Mesenchymal stem cell (in vitro differentiated cells and primary cell): ENCODE data around the gene PAPLN.

ENCODE experiments used
- DNase-seq: peaks from one replicate; pipeline ENCODE4 v3.0.0-alpha.2; 2013
- H2AFZ ChIP-seq: one replicate; pipeline ENCODE4 v1.6.1; 2013; ENCODE audit warnings: low read depth, mild to moderate bottlenecking, control low read depth, inconsistent platforms, low read length, moderate library complexity
- H2AK5ac ChIP-seq: 2 replicates; pipeline ENCODE4 v1.6.1; 2013; ENCODE audit warnings: low read length, moderate library complexity, mild to moderate bottlenecking, inconsistent platforms; ENCODE audit not compliant: severe bottlenecking
- H2BK120ac ChIP-seq: one replicate; pipeline ENCODE4 v1.6.1; 2013; ENCODE audit warnings: low read depth, mild to moderate bottlenecking, inconsistent platforms, low read length, moderate library complexity
- H2BK12ac ChIP-seq, 2 experiments: one replicate each; pipeline ENCODE4 v1.6.1; 2013; ENCODE audit warnings: inconsistent platforms in 2 of 2, low read length in 2 of 2, mild to moderate bottlenecking in 2 of 2, moderate library complexity in 2 of 2, control low read depth in 1 of 2
- H2BK15ac ChIP-seq: one replicate; pipeline ENCODE4 v1.6.1; 2013; ENCODE audit warnings: mild to moderate bottlenecking, low read depth, inconsistent platforms; ENCODE audit not compliant: poor library complexity, severe bottlenecking
- H2BK5ac ChIP-seq: 2 replicates; pipeline ENCODE4 v1.6.1; 2013; ENCODE audit warnings: low read depth, mild to moderate bottlenecking, low read length, control low read depth, inconsistent platforms; ENCODE audit not compliant: poor library complexity, severe bottlenecking
- H3K14ac ChIP-seq, 2 experiments: one replicate each; pipeline ENCODE4 v1.6.1; 2013; ENCODE audit warnings: inconsistent platforms in 2 of 2, low read length in 2 of 2, control low read depth in 1 of 2, mild to moderate bottlenecking in 1 of 2, moderate library complexity in 1 of 2
- H3K18ac ChIP-seq, 2 experiments: one replicate each; pipeline ENCODE4 v1.6.1; 2013; ENCODE audit warnings: inconsistent platforms in 2 of 2, low read length in 2 of 2, control low read depth in 1 of 2, low read depth in 1 of 2, mild to moderate bottlenecking in 1 of 2
- H3K23ac ChIP-seq, 2 experiments: one replicate each; pipeline ENCODE4 v1.6.1; 2013; ENCODE audit warnings: inconsistent platforms in 2 of 2, low read length in 2 of 2, mild to moderate bottlenecking in 2 of 2, moderate library complexity in 2 of 2, control low read depth in 1 of 2
- H3K27ac ChIP-seq: 2 replicates; pipeline ENCODE4 v1.5.1; 2013; ENCODE audit warnings: mild to moderate bottlenecking, moderate library complexity, low read length, control low read depth, inconsistent platforms; ENCODE audit not compliant: poor library complexity, severe bottlenecking
- H3K27me3 ChIP-seq, 2 experiments: 2 replicates each; pipeline versions ENCODE4 v1.6.1 to v1.7.0; 2013; ENCODE audit warnings: low read length in 2 of 2, mild to moderate bottlenecking in 2 of 2, moderate library complexity in 2 of 2, control low read depth in 1 of 2, inconsistent platforms in 1 of 2; ENCODE audit not compliant: control insufficient read depth in 1 of 2, insufficient read depth in 1 of 2
- H3K36me3 ChIP-seq, 2 experiments: 2 replicates each; pipeline versions ENCODE4 v1.6.1 to v1.7.0; 2013; ENCODE audit warnings: low read length in 2 of 2, control low read depth in 1 of 2, inconsistent platforms in 1 of 2, low read depth in 1 of 2, mild to moderate bottlenecking in 1 of 2; ENCODE audit not compliant: insufficient read depth in 2 of 2, control insufficient read depth in 1 of 2
- H3K4ac ChIP-seq, 2 experiments: one replicate each; pipeline ENCODE4 v1.6.1; 2013; ENCODE audit warnings: inconsistent platforms in 2 of 2, low read length in 2 of 2, mild to moderate bottlenecking in 2 of 2, moderate library complexity in 2 of 2, control low read depth in 1 of 2, low read depth in 1 of 2
- H3K4me1 ChIP-seq: 2 replicates; pipeline ENCODE4 v1.6.1; 2013; ENCODE audit warnings: low read depth, low read length, control low read depth; ENCODE audit not compliant: control insufficient read depth, insufficient read depth
- H3K4me2 ChIP-seq: 2 replicates; pipeline ENCODE4 v1.6.1; 2013; ENCODE audit warnings: low read length, mild to moderate bottlenecking, inconsistent platforms; ENCODE audit not compliant: poor library complexity, severe bottlenecking
- H3K4me3 ChIP-seq, 2 experiments: 2 replicates each; pipeline versions ENCODE4 v1.5.1 to v1.7.0; 2013; ENCODE audit warnings: low read length in 2 of 2, mild to moderate bottlenecking in 2 of 2, control low read depth in 1 of 2, low read depth in 1 of 2; ENCODE audit not compliant: insufficient read depth in 1 of 2
- H3K79me1 ChIP-seq: replicated peaks from 2 replicates; pipeline ENCODE4 v1.6.1; 2013; ENCODE audit warnings: mild to moderate bottlenecking, control low read depth, low read length, inconsistent platforms; ENCODE audit not compliant: poor library complexity, severe bottlenecking
- H3K9ac ChIP-seq: 2 replicates; pipeline ENCODE4 v1.7.0; 2013; ENCODE audit warnings: mild to moderate bottlenecking, low read length, moderate library complexity
- H3K9me3 ChIP-seq: 2 replicates; pipeline ENCODE4 v1.7.0; 2013; ENCODE audit warnings: mild to moderate bottlenecking, low read length; ENCODE audit not compliant: control insufficient read depth
- H4K8ac ChIP-seq: one replicate; pipeline ENCODE4 v1.6.1; 2013; ENCODE audit warnings: inconsistent platforms, mild to moderate bottlenecking, low read length, moderate library complexity
- H4K91ac ChIP-seq: one replicate; pipeline ENCODE4 v1.6.1; 2013; ENCODE audit warnings: mild to moderate bottlenecking, low read length, inconsistent platforms
- WGBS: methylation state at CpG from one replicate; pipeline ENCODE4 v1.1.7; 2013; ENCODE audit warnings: mixed read lengths; 5-methylcytosine and 5-hydroxymethylcytosine counted together

Gene PAPLN

DNA sequence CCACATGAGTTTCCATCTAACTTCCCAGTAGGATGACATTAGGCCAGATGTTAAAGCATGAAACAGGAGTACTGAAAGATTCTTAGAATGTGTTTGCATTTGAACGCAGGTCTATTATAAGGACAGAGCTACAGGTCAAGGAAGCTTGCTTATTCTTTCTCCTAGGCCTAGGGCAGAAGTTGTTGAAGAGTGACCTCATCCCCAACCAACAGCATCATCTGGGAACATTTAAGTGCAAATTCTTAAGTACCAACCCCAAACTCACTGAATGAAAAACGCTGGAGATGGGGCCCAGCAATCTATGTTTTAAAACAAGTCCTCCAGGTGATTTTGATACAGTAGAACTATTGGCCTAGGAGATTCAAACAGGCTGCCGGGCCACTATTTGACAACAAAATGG is 52.4 kb downstream of the PAPLN start:
- Histone ChIP-seq H3K4me2 (no peak overlapping the region), H2BK12ac (no peak overlapping the region), H3K14ac (no peak overlapping the region), H3K27ac (no peak overlapping the region), H3K36me3 (peaks cover 10 to 87% of the 10 kb centered on the region in 2 experiments), H3K18ac (no peak overlapping the region), H2AFZ (no peak overlapping the region), H2BK120ac (no peak overlapping the region), H3K9ac (no peak overlapping the region), H4K8ac (no peak overlapping the region), H3K27me3 (no peaks in the 10 kb centered on the region), H3K9me3 (no peaks in the 10 kb centered on the region), H2AK5ac (no peak overlapping the region), H3K79me1 (peaks cover 6% of the 10 kb centered on the region), H2BK5ac (no peak overlapping the region), H3K4me3 (no peak overlapping the region), H2BK15ac (no peak overlapping the region), H3K4me1 (peaks cover 2% of the 10 kb centered on the region), H3K23ac (no peak overlapping the region), H4K91ac (no peak overlapping the region), H3K4ac (no peak overlapping the region)
- peak; percentile 32 for DNase-seq
- WGBS = 73% methylated on average over 3 of the region's 3 CpGs

- Histone ChIP-seq H3K36me3 (peaks cover 8 to 85% of the 10 kb centered on the region in 2 experiments), H2AFZ (no peak overlapping the region), H3K27ac (no peak overlapping the region), H3K4ac (no peak overlapping the region), H4K8ac (no peak overlapping the region), H3K4me3 (no peak overlapping the region), H3K27me3 (no peaks in the 10 kb centered on the region), H2AK5ac (no peak overlapping the region), H3K79me1 (peaks cover 8% of the 10 kb centered on the region), H3K14ac (no peak overlapping the region), H3K23ac (no peak overlapping the region), H4K91ac (no peak overlapping the region), H3K4me1 (peaks cover 2% of the 10 kb centered on the region), H2BK12ac (no peak overlapping the region), H2BK5ac (no peak overlapping the region), H3K9me3 (no peaks in the 10 kb centered on the region), H3K4me2 (no peak overlapping the region), H3K18ac (no peak overlapping the region), H3K9ac (peak overlapping the region; percentile 11), H2BK120ac (no peak overlapping the region), H2BK15ac (no peak overlapping the region)
- 80% methylated on average over 3 of the region's 4 CpGs for WGBS
- DNase-seq = peak; percentile 51
Observed at GRCh38 chr14:73290279-73290678, 53.0 kb downstream of the PAPLN start.

DNA sequence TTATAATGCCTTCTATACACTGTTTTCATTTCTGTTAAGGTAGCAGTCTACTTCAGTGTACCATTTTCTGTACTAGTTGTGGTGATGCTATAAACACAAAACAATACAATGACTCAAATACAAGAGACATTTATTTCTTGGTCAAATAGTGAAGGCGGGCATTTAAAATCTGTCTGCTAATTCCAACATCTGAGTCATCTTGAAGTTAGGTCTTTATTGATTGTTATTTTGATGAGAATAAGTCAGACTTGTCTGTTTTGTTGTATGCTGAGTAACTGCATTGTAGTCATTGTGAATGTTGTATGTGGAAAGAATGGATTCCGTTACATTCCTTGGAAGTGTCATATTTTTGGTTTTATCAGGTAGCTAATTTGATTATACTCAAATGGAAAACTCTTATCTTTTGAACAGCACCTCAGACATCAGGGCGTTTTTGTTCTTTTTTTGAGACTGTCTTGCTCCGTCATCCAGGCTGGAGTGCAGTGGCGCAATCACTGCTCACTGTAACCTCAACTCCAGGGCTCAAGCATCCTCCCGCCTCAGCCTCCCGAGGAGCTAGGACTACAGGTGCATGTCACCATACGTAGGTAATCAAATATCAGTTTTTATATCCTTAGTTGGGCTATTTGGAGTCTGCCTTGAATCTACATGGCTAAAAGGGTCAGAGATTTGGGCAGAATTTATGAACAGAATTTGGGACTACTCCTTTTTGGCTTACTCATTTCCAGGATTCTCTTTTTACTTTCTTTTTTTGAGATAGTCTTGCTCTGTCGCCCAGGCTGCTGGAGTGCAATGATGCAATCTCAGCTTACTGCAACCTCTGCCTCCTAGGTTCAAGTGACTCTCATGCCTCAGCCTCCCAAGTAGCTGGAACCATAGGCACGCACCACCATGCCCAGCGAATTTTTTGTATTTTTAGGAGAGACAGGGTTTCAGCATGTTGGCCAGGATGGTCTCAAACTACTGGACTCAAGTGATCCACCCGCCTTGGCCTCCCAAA is 56.8 kb downstream of the PAPLN start:
- no peak overlapping the region for H3K4me3 ChIP-seq

GRCh38 chr14:73295198-73295796 is 58.0 kb downstream of the PAPLN start:
- WGBS = no CpG with 5 or more reads among the region's 1 CpG
- H3K9me3 ChIP-seq = no peaks in the 10 kb centered on the region
- peaks cover 14% of the 10 kb centered on the region for H3K79me1 ChIP-seq

More for the DNA sequence above, 56.8 kb downstream of the PAPLN start:
- H4K8ac ChIP-seq = no peak overlapping the region
- no peak overlapping the region for H3K23ac ChIP-seq
- no peak overlapping the region for H2BK15ac ChIP-seq
- no peak overlapping the region for H2BK5ac ChIP-seq
- H4K91ac ChIP-seq = no peak overlapping the region
- H3K9ac ChIP-seq = no peak overlapping the region
- no peak overlapping the region for H3K14ac ChIP-seq
- H3K4me1 ChIP-seq = peaks cover 4% of the 10 kb centered on the region
- WGBS = 98% methylated on average over 11 of the region's 12 CpGs
- no peak for DNase-seq
- no peak overlapping the region for H3K27ac ChIP-seq
- H3K9me3 ChIP-seq = no peaks in the 10 kb centered on the region
- H3K4me2 ChIP-seq = no peak overlapping the region
- peaks cover 14% of the 10 kb centered on the region for H3K79me1 ChIP-seq
- H2AFZ ChIP-seq = no peak overlapping the region
- H3K27me3 ChIP-seq = no peaks in the 10 kb centered on the region
- no peak overlapping the region for H3K4ac ChIP-seq
- H3K36me3 ChIP-seq = peaks cover 8 to 71% of the 10 kb centered on the region in 2 experiments
- no peak overlapping the region for H2AK5ac ChIP-seq
- H3K18ac ChIP-seq = no peak overlapping the region
- H2BK120ac ChIP-seq = no peak overlapping the region
- no peak overlapping the region for H2BK12ac ChIP-seq

More at GRCh38 chr14:73295198-73295796, 58.0 kb downstream of the PAPLN start:
- no peak overlapping the region for H3K27ac ChIP-seq
- no peak overlapping the region for H2AK5ac ChIP-seq
- H2BK120ac ChIP-seq = no peak overlapping the region
- H2BK5ac ChIP-seq = no peak overlapping the region
- no peak overlapping the region for H3K14ac ChIP-seq
- H3K4me3 ChIP-seq = no peak overlapping the region
- no peak overlapping the region for H4K91ac ChIP-seq
- no peak overlapping the region for H4K8ac ChIP-seq
- peaks cover 4% of the 10 kb centered on the region for H3K4me1 ChIP-seq
- no peak overlapping the region for H3K18ac ChIP-seq
- no peak overlapping the region for H3K9ac ChIP-seq
- no peak overlapping the region for H2AFZ ChIP-seq
- H2BK15ac ChIP-seq = no peak overlapping the region
- peak; percentile 61 for DNase-seq
- H3K23ac ChIP-seq = no peak overlapping the region
- no peaks in the 10 kb centered on the region for H3K27me3 ChIP-seq
- peaks cover 8 to 72% of the 10 kb centered on the region in 2 experiments for H3K36me3 ChIP-seq
- no peak overlapping the region for H3K4ac ChIP-seq
- no peak overlapping the region for H2BK12ac ChIP-seq
- H3K4me2 ChIP-seq = no peak overlapping the region
